ENCODE measurements around the gene GRIA1.

Gene GRIA1

DNA sequence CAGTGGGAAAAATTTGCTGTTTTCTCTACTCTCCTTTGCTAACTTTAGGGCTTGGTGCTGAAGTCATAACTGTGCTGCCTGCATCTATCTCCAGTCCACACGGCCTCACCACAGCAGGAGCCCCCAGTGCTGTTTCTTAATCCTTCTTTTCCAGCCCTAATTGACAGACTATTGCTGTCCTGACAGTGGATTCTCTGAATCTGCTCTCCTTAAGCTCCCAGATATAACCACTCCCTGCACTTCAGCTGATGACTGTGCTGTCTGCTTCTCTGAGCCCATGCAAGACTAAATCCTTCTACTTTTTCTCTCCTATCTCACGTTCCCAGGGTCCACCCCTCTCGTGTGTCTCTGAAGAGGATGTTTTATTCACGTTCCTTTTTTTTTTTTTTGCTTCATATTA lies 19.7 kb upstream of the GRIA1 start:
- DNase-seq = no peak
- Histone ChIP-seq H2BK12ac (ENCODE audit: low read length) (no peak overlapping the region), H4K91ac (ENCODE audit: low read depth, low read length) (no peak overlapping the region), H2BK5ac (ENCODE audit: low read depth, low read length, poor library complexity) (no peak overlapping the region), H4K8ac (ENCODE audit: low read depth, low read length) (no peak overlapping the region), H3K79me2 (ENCODE audit: control insufficient read depth, insufficient read depth, low read length, poor library complexity) (no peaks in the 10 kb centered on the region), H3K23ac (ENCODE audit: low read length) (no peak overlapping the region), H3K36me3 (ENCODE audit: control insufficient read depth in 1 of 2, insufficient read depth in 2 of 2, low read length in 2 of 2) (no peaks in the 10 kb centered on the region), H2BK120ac (ENCODE audit: insufficient read depth, low read length, poor library complexity) (no peak overlapping the region), H3K9me3 (ENCODE audit: insufficient read depth, low read depth, low read length) (no peaks in the 10 kb centered on the region), H2AK5ac (ENCODE audit: low read length) (no peak overlapping the region), H3K27me3 (ENCODE audit: insufficient read depth, low read length) (no peaks in the 10 kb centered on the region), H3K4me2 (ENCODE audit: low read length) (no peak overlapping the region), H4K12ac (ENCODE audit: low read depth, low read length) (no peak overlapping the region), H3K4ac (ENCODE audit: low read depth, low read length) (no peak overlapping the region), H3K9ac (ENCODE audit: low read length) (no peak overlapping the region), H3K79me1 (ENCODE audit: low read length) (no peaks in the 10 kb centered on the region), H3K14ac (ENCODE audit: low read length) (no peak overlapping the region), H3K4me3 (ENCODE audit: low read depth, low read length) (no peak overlapping the region), H3K27ac (ENCODE audit: low read depth, low read length) (no peak overlapping the region), H3K18ac (ENCODE audit: low read length) (no peak overlapping the region), H2AFZ (ENCODE audit: insufficient read depth, low read length, poor library complexity) (no peak overlapping the region), H3K4me1 (ENCODE audit: control insufficient read depth in 1 of 2, insufficient read depth in 2 of 2, low read length in 2 of 2) (no peaks in the 10 kb centered on the region)
- WGBS (ENCODE audit: extremely low coverage, insufficient coverage, insufficient read length) = no CpG with 5 or more reads among the region's 4 CpGs

DNA sequence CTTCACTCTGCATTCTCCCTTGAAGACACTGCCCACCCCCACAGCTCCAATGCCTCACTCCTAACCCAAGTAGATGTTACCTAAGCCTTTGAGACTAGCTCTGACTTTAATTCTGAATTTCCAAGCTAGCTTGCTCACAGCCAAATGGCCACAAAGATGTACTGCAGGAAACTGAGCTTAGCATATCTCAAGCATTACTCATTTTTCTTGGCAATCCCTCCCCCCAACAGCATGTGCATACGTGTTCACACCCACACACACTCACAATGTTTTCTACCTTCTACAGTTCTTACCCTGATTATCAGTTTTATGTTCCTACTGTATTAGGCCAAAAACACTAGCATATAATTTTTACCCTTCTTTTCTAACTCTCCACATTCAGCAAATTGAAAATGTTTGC lies 13.7 kb upstream of the GRIA1 start:
- Histone ChIP-seq H3K79me2 (ENCODE audit: control insufficient read depth, insufficient read depth, low read length, poor library complexity) (no peaks in the 10 kb centered on the region), H3K9me3 (ENCODE audit: insufficient read depth, low read depth, low read length) (peaks cover 3% of the 10 kb centered on the region), H2BK5ac (ENCODE audit: low read depth, low read length, poor library complexity) (no peak overlapping the region), H2BK12ac (ENCODE audit: low read length) (no peak overlapping the region), H4K12ac (ENCODE audit: low read depth, low read length) (no peak overlapping the region), H4K91ac (ENCODE audit: low read depth, low read length) (no peak overlapping the region), H2BK120ac (ENCODE audit: insufficient read depth, low read length, poor library complexity) (no peak overlapping the region), H3K79me1 (ENCODE audit: low read length) (no peaks in the 10 kb centered on the region), H3K36me3 (ENCODE audit: control insufficient read depth in 1 of 2, insufficient read depth in 2 of 2, low read length in 2 of 2) (no peaks in the 10 kb centered on the region), H3K4me2 (ENCODE audit: low read length) (no peak overlapping the region), H3K4me3 (ENCODE audit: low read depth, low read length) (no peak overlapping the region), H3K27me3 (ENCODE audit: insufficient read depth, low read length) (no peaks in the 10 kb centered on the region), H3K4ac (ENCODE audit: low read depth, low read length) (no peak overlapping the region), H3K4me1 (ENCODE audit: control insufficient read depth in 1 of 2, insufficient read depth in 2 of 2, low read length in 2 of 2) (no peaks in the 10 kb centered on the region), H3K14ac (ENCODE audit: low read length) (no peak overlapping the region), H3K27ac (ENCODE audit: low read depth, low read length) (no peak overlapping the region), H3K23ac (ENCODE audit: low read length) (no peak overlapping the region), H2AK5ac (ENCODE audit: low read length) (no peak overlapping the region), H3K18ac (ENCODE audit: low read length) (no peak overlapping the region), H4K8ac (ENCODE audit: low read depth, low read length) (no peak overlapping the region), H2AFZ (ENCODE audit: insufficient read depth, low read length, poor library complexity) (no peak overlapping the region), H3K9ac (ENCODE audit: low read length) (no peak overlapping the region)
- DNase-seq = no peak
- no CpG with 5 or more reads among the region's 1 CpG for WGBS (ENCODE audit: extremely low coverage, insufficient coverage, insufficient read length)

DNA sequence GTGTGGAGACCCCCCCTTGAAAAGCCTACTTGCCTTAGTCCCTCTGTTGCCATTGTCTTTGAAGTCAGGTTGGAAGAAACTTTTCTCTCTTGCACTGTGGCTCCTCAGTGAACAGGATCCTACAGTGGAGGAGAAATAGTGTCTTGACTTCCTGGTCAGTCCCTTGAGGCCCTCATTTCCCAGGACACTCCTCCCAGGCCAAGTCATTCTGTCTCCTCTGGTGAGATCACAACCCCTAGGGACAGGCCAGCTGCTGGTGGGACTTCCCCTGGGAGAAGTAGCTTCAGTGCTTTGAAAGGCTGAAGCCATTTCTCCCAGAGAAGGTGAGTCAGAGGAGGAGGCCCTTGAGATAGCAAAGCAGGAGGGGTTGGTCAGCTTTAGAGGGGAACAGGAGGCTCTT lies 10.1 kb upstream of the GRIA1 start:
- Histone ChIP-seq H4K8ac (ENCODE audit: low read depth, low read length) (no peak overlapping the region), H3K4me1 (ENCODE audit: control insufficient read depth in 1 of 2, insufficient read depth in 2 of 2, low read length in 2 of 2) (peaks cover 0 to under 1% of the 10 kb centered on the region in 2 experiments), H3K4ac (ENCODE audit: low read depth, low read length) (no peak overlapping the region), H3K79me1 (ENCODE audit: low read length) (no peaks in the 10 kb centered on the region), H3K36me3 (ENCODE audit: control insufficient read depth in 1 of 2, insufficient read depth in 2 of 2, low read length in 2 of 2) (no peaks in the 10 kb centered on the region), H3K79me2 (ENCODE audit: control insufficient read depth, insufficient read depth, low read length, poor library complexity) (no peaks in the 10 kb centered on the region), H3K27ac (ENCODE audit: low read depth, low read length) (no peak overlapping the region), H3K4me2 (ENCODE audit: low read length) (no peak overlapping the region), H2BK120ac (ENCODE audit: insufficient read depth, low read length, poor library complexity) (no peak overlapping the region), H2AK5ac (ENCODE audit: low read length) (no peak overlapping the region), H3K27me3 (ENCODE audit: insufficient read depth, low read length) (no peaks in the 10 kb centered on the region), H3K23ac (ENCODE audit: low read length) (no peak overlapping the region), H2BK5ac (ENCODE audit: low read depth, low read length, poor library complexity) (no peak overlapping the region), H4K12ac (ENCODE audit: low read depth, low read length) (no peak overlapping the region), H3K18ac (ENCODE audit: low read length) (no peak overlapping the region), H3K9ac (ENCODE audit: low read length) (no peak overlapping the region), H4K91ac (ENCODE audit: low read depth, low read length) (no peak overlapping the region), H2AFZ (ENCODE audit: insufficient read depth, low read length, poor library complexity) (no peak overlapping the region), H3K9me3 (ENCODE audit: insufficient read depth, low read depth, low read length) (peaks cover 3% of the 10 kb centered on the region), H3K4me3 (ENCODE audit: low read depth, low read length) (no peak overlapping the region), H3K14ac (ENCODE audit: low read length) (no peak overlapping the region), H2BK12ac (ENCODE audit: low read length) (no peak overlapping the region)
- DNase-seq = peak; percentile 18 to 21

DNA sequence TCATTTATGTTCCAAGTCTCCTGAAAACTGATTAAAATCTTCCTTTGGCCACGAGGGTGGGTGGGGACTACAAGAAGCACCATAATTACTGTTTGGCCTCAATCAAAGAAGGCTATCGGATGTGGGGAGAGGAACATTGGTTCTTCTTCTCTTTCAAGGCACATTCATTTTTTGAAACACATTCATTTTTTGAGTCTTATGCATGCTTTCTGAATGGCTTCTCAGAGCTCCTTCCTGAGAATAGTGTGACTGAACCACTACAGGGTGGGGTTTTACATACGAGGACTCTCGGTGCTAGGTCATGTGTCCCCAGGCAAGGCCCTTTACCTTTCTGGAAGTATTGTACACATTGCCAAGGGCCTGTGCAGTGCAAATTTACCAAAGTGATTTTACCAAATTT lies 7.0 kb upstream of the GRIA1 start:
- no peak overlapping the region for H2AFZ ChIP-seq (ENCODE audit: insufficient read depth, low read length, poor library complexity)
- H3K4me2 ChIP-seq (ENCODE audit: low read length) = no peak overlapping the region
- DNase-seq = no peak
- peaks cover 0 to 3% of the 10 kb centered on the region in 2 experiments for H3K4me1 ChIP-seq (ENCODE audit: control insufficient read depth in 1 of 2, insufficient read depth in 2 of 2, low read length in 2 of 2)
- H3K4ac ChIP-seq (ENCODE audit: low read depth, low read length) = no peak overlapping the region
- no peak overlapping the region for H3K18ac ChIP-seq (ENCODE audit: low read length)
- H2BK120ac ChIP-seq (ENCODE audit: insufficient read depth, low read length, poor library complexity) = no peak overlapping the region
- no peak overlapping the region for H4K8ac ChIP-seq (ENCODE audit: low read depth, low read length)
- H4K91ac ChIP-seq (ENCODE audit: low read depth, low read length) = no peak overlapping the region
- WGBS (ENCODE audit: extremely low coverage, insufficient coverage, insufficient read length) = no CpG with 5 or more reads among the region's 4 CpGs
- H3K79me2 ChIP-seq (ENCODE audit: control insufficient read depth, insufficient read depth, low read length, poor library complexity) = no peaks in the 10 kb centered on the region
- no peak overlapping the region for H4K12ac ChIP-seq (ENCODE audit: low read depth, low read length)
- H2BK5ac ChIP-seq (ENCODE audit: low read depth, low read length, poor library complexity) = no peak overlapping the region
- H3K14ac ChIP-seq (ENCODE audit: low read length) = no peak overlapping the region
- H3K4me3 ChIP-seq (ENCODE audit: low read depth, low read length) = no peak overlapping the region
- no peaks in the 10 kb centered on the region for H3K27me3 ChIP-seq (ENCODE audit: insufficient read depth, low read length)
- no peak overlapping the region for H2BK12ac ChIP-seq (ENCODE audit: low read length)
- no peak overlapping the region for H3K27ac ChIP-seq (ENCODE audit: low read depth, low read length)
- H3K23ac ChIP-seq (ENCODE audit: low read length) = no peak overlapping the region
- no peaks in the 10 kb centered on the region for H3K79me1 ChIP-seq (ENCODE audit: low read length)
- no peak overlapping the region for H2AK5ac ChIP-seq (ENCODE audit: low read length)
- H3K9me3 ChIP-seq (ENCODE audit: insufficient read depth, low read depth, low read length) = peaks cover 3% of the 10 kb centered on the region
- no peaks in the 10 kb centered on the region for H3K36me3 ChIP-seq (ENCODE audit: control insufficient read depth in 1 of 2, insufficient read depth in 2 of 2, low read length in 2 of 2)
- no peak overlapping the region for H3K9ac ChIP-seq (ENCODE audit: low read length)
